Urinary bladder (tissue), 4 donors: ENCODE results near the gene PTGIR. TPM values are rescaled to one million over a fixed set of nuclear protein-coding genes. Genes with fewer than 3 reads are reported as not detected.
"Not testable (repeated sequence)": the region's sequence is repeated elsewhere in the genome, so short reads cannot be mapped to it uniquely, and the experiment has no call there.

Source experiments
- DNase-seq: peaks from one replicate; pipeline ENCODE4 v3.0.0-alpha.2; 2015; ENCODE audit errors: extremely low spot score
- H3K27ac ChIP-seq: one replicate; pipeline ENCODE4 v1.5.1; 2013; ENCODE audit warnings: low read depth, mild to moderate bottlenecking, moderate library complexity
- H3K36me3 ChIP-seq: one replicate; pipeline ENCODE4 v1.6.1; 2013; ENCODE audit warnings: mild to moderate bottlenecking, moderate library complexity; ENCODE audit not compliant: insufficient read depth
- H3K4me1 ChIP-seq: one replicate; pipeline ENCODE4 v1.6.1; 2013; ENCODE audit warnings: mild to moderate bottlenecking, moderate library complexity; ENCODE audit not compliant: insufficient read depth
- H3K4me3 ChIP-seq: one replicate; pipeline ENCODE4 v1.5.1; 2013; ENCODE audit warnings: low read depth, low read length
- WGBS: extraction: QIAGEN DNeasy Blood & Tissue Kit; methylation state at CpG from one replicate; pipeline ENCODE4 v1.1.7; 2013; 5-methylcytosine and 5-hydroxymethylcytosine counted together
- polyA plus RNA-seq: library from polyadenylated mRNA; stranded (reverse); fragments of 200-250 nt; gene quantifications from one replicate; pipeline ENCODE4 v1.2.3, GENCODE V29; 2013
- total RNA-seq: library from RNA; depleted of rRNA; stranded (reverse); fragments of >200 nt; gene quantifications from one replicate; pipeline ENCODE4 v1.2.3, GENCODE V29; 2014
- donor health status: healthy with polysubstance abuse.
- donor health status: healthy.

Gene PTGIR
- total and polyA plus RNA-seq, 2 donors: 2.6 to 4.0 TPM

GRCh38 chr19:46630586-46631205 is 5.8 kb upstream of the PTGIR start:
- DNase-seq: no peak
- no peak overlapping the region for H3K4me3 ChIP-seq
- H3K4me1 ChIP-seq: peaks cover 2% of the 10 kb centered on the region
- WGBS: 84% methylated on average over 14 of the region's 14 CpGs
- no peak overlapping the region for H3K27ac ChIP-seq
- H3K36me3 ChIP-seq: no peaks in the 10 kb centered on the region

GRCh38 chr19:46629546-46630025 is 4.7 kb upstream of the PTGIR start:
- no peak overlapping the region for H3K27ac ChIP-seq
- H3K4me1 ChIP-seq: peaks cover 2% of the 10 kb centered on the region
- H3K4me3 ChIP-seq: no peak overlapping the region
- WGBS: 71% methylated on average over 15 of the region's 15 CpGs
- no peaks in the 10 kb centered on the region for H3K36me3 ChIP-seq
- DNase-seq: no peak

GRCh38 chr19:46628970-46629369 is 4.1 kb upstream of the PTGIR start:
- not testable (repeated sequence) for H3K36me3 ChIP-seq, H3K27ac ChIP-seq, DNase-seq, H3K4me1 ChIP-seq, H3K4me3 ChIP-seq
- 89% methylated on average over 7 of the region's 7 CpGs for WGBS

- Histone ChIP-seq H3K4me3 (no peak overlapping the region), H3K36me3 (no peaks in the 10 kb centered on the region), H3K27ac (no peak overlapping the region), H3K4me1 (peaks cover 2% of the 10 kb centered on the region)
- DNase-seq: no peak
- WGBS: 69% methylated on average over 14 of the region's 14 CpGs
These were observed 1.6 kb upstream of the PTGIR start for GRCh38 chr19:46626446-46626845.

- peaks cover 2% of the 10 kb centered on the region for H3K4me1 ChIP-seq
These were observed 842 bp upstream of the PTGIR start for GRCh38 chr19:46625731-46626130.

GRCh38 chr19:46623915-46624502 is 880 bp downstream of the PTGIR start:
- WGBS: 92% methylated on average over 35 of the region's 35 CpGs
- H3K4me1 ChIP-seq: no peaks in the 10 kb centered on the region
- no peak for DNase-seq
- no peak overlapping the region for H3K4me3 ChIP-seq
- H3K27ac ChIP-seq: no peak overlapping the region
- H3K36me3 ChIP-seq: no peaks in the 10 kb centered on the region

More at GRCh38 chr19:46625731-46626130, 842 bp upstream of the PTGIR start:
- WGBS: 83% methylated on average over 12 of the region's 12 CpGs
- no peak for DNase-seq
- no peak overlapping the region for H3K4me3 ChIP-seq
- no peaks in the 10 kb centered on the region for H3K36me3 ChIP-seq
- H3K27ac ChIP-seq: no peak overlapping the region

- Histone ChIP-seq H3K36me3 (no peaks in the 10 kb centered on the region), H3K4me1 (no peaks in the 10 kb centered on the region), H3K27ac (no peak overlapping the region), H3K4me3 (no peak overlapping the region)
- DNase-seq: no peak
- WGBS: 70% methylated on average over 7 of the region's 7 CpGs
These were observed 2.8 kb downstream of the PTGIR start for GRCh38 chr19:46622118-46622446.

GRCh38 chr19:46621191-46622117 is 3.4 kb downstream of the PTGIR start:
- DNase-seq: no peak
- Histone ChIP-seq H3K4me1 (no peaks in the 10 kb centered on the region), H3K36me3 (no peaks in the 10 kb centered on the region), H3K4me3 (no peak overlapping the region), H3K27ac (no peak overlapping the region)
- 54% methylated on average over 32 of the region's 32 CpGs for WGBS

- WGBS: 32% methylated on average over 6 of the region's 6 CpGs
- H3K4me1 ChIP-seq: no peaks in the 10 kb centered on the region
- DNase-seq: no peak
- H3K4me3 ChIP-seq: no peak overlapping the region
- H3K27ac ChIP-seq: no peak overlapping the region
- H3K36me3 ChIP-seq: no peaks in the 10 kb centered on the region
These were observed 4.2 kb downstream of the PTGIR start for GRCh38 chr19:46620716-46621115.

GRCh38 chr19:46620267-46620666 is 4.6 kb downstream of the PTGIR start:
- no peak overlapping the region for H3K4me3 ChIP-seq
- WGBS: 91% methylated on average over 3 of the region's 3 CpGs

GRCh38 chr19:46618670-46619231 is 6.1 kb downstream of the PTGIR start:
- DNase-seq: no peak
- Histone ChIP-seq H3K4me3 (no peak overlapping the region), H3K27ac (no peak overlapping the region), H3K4me1 (no peaks in the 10 kb centered on the region), H3K36me3 (no peaks in the 10 kb centered on the region)
- WGBS: 72% methylated on average over 9 of the region's 9 CpGs

More at GRCh38 chr19:46620267-46620666, 4.6 kb downstream of the PTGIR start:
- Histone ChIP-seq H3K27ac (no peak overlapping the region), H3K36me3 (no peaks in the 10 kb centered on the region), H3K4me1 (no peaks in the 10 kb centered on the region)
- DNase-seq: no peak

- no peak overlapping the region for H3K27ac ChIP-seq
- H3K4me1 ChIP-seq: no peaks in the 10 kb centered on the region
- H3K4me3 ChIP-seq: no peak overlapping the region
- 90% methylated on average over 6 of the region's 6 CpGs for WGBS
- no peaks in the 10 kb centered on the region for H3K36me3 ChIP-seq
- DNase-seq: no peak
These were observed 7.3 kb downstream of the PTGIR start for GRCh38 chr19:46617601-46618000.

GRCh38 chr19:46616631-46617322 is 8.1 kb downstream of the PTGIR start:
- 40% methylated on average over 17 of the region's 17 CpGs for WGBS
- Histone ChIP-seq H3K27ac (no peak overlapping the region), H3K36me3 (no peaks in the 10 kb centered on the region), H3K4me3 (no peak overlapping the region), H3K4me1 (no peaks in the 10 kb centered on the region)
- DNase-seq: no peak
